Activated naive CD8-positive, alpha-beta T cell treated with anti-CD3 and anti-CD28 coated beads, Interleukin-2, amount 50 U/mL, for 16 hours (primary cell): ENCODE measurements around the gene KLHL26.
"Not testable (repeated sequence)": the region's sequence is repeated elsewhere in the genome, so short reads cannot be mapped to it uniquely, and the experiment has no call there.

ENCODE experiments used
- DNase-seq: peaks from one replicate; pipeline ENCODE4 v3.0.0-alpha.2; 2020; ENCODE audit warnings: low read depth, low spot score

The KLHL26 gene

DNA sequence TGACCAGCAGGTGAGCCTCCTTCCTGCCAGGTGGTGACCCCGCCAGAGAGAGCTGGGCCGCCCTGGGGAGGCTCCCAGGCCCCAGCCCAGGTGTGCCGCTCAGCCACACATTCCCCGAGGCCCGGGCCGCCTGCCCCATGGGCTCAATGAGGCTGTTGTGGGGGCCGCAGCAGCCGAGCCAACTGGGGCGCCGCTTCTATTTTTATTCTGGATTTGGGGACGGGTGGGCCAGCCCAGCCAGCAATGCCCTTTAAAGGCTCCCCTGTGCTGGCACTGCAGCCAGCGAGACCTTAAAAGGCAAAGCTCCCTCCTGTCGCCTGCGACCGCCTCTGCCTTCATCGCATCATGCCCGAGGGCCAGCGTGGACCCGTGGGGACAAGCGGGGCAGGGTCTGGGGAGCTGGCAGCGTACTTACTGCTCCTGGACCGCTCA is 29.0 kb downstream of the KLHL26 start:
- DNase-seq = no peak

DNA sequence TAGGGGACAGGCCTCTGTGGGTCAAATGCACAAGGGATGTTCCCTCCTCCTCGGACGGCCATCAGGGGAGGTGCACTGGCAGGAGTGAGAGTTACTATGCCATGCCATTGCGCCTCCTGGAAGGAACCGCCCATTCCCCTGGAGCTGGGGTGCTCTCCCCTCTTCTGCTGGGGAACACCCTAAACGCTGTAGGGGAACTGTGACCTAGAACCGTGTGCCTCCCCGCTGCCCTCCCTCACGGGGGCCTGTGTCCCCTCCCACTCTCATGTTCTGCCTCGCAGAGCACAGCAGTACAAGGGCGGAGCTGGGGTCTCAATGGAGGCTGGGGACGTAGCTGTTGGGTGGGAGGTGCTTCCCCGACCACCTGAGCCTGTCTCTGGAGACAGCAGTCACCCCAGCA is 29.5 kb downstream of the KLHL26 start:
- no peak for DNase-seq

- DNase-seq = no peak
Observed at GRCh38 chr19:18666784-18667183, 30.0 kb downstream of the KLHL26 start.

DNA sequence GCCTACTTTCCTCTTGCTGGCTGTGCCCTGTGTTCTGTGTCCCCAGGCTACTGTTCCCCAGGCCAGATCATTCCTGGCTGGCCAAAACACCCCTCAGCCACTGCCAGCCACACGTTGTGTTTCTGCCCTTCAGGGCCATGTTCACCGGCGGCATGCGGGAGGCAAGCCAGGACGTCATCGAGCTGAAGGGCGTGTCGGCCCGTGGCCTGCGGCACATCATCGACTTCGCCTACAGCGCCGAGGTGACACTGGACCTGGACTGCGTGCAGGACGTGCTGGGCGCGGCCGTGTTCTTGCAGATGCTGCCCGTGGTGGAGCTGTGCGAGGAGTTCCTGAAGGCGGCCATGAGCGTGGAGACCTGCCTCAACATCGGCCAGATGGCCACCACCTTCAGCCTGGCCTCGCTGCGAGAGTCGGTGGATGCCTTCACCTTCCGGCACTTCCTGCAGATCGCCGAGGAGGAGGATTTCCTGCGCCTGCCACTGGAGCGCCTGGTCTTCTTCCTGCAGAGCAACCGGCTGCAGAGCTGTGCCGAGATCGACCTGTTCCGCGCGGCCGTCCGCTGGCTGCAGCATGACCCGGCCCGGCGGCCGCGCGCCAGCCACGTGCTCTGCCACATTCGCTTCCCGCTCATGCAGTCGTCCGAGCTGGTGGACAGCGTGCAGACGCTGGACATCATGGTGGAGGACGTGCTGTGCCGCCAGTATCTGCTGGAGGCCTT is 30.9 kb downstream of the KLHL26 start:
- DNase-seq = no peak

DNA sequence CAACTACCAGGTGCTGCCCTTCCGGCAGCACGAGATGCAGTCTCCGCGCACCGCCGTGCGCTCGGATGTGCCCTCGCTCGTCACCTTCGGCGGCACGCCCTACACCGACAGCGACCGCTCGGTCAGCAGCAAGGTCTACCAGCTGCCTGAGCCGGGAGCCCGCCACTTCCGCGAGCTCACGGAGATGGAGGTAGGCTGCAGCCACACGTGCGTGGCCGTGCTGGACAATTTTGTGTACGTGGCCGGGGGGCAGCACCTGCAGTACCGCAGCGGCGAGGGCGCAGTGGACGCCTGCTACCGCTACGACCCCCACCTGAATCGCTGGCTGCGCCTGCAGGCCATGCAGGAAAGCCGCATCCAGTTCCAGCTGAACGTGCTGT is 31.4 kb downstream of the KLHL26 start:
- no peak for DNase-seq

GRCh38 chr19:18668744-18669523 is 32.1 kb downstream of the KLHL26 start:
- no peak for DNase-seq

DNA sequence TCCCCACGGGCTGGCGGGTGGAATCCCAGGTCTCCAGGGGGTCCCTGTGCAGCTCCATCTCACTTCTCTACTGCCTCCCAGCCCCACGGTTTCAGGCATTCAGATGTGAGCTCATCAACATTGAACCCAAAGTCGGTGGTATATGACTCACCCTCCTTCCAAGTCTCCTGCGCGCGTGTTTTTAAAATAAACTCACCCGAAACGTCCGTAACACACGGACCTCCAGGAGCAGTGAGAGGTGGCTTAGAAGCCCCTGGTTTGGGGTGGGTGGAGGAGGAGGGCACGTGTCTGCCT is 32.6 kb downstream of the KLHL26 start:
- DNase-seq = no peak

DNA sequence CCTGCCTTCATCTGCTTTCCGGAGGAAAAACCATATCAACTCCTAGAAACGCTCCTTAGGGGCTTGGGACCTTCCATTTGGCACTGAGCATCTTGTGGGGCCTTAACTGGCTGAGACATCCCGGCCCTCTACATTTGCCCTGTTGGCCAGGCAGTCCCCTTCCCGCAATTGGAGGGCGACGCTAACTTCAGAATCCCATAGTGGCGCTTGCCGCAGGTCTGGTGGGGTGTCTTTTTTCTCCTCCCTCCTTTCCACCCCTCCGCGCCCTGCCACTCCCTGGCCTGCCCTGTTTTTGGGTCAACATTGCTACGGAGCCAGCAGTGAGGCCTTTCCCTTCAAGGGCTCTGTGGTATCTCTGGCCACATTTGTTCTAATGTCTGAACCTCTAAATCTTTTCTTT is 33.1 kb downstream of the KLHL26 start:
- DNase-seq = no peak

- no peak for DNase-seq
Observed at GRCh38 chr19:18670312-18670711, 33.5 kb downstream of the KLHL26 start.

GRCh38 chr19:18671303-18672043 is 34.6 kb downstream of the KLHL26 start:
- DNase-seq = no peak

- DNase-seq = no peak
Observed at GRCh38 chr19:18672044-18672451, 35.2 kb downstream of the KLHL26 start.

- no peak for DNase-seq
Observed at GRCh38 chr19:18672606-18673337, 35.9 kb downstream of the KLHL26 start.

DNA sequence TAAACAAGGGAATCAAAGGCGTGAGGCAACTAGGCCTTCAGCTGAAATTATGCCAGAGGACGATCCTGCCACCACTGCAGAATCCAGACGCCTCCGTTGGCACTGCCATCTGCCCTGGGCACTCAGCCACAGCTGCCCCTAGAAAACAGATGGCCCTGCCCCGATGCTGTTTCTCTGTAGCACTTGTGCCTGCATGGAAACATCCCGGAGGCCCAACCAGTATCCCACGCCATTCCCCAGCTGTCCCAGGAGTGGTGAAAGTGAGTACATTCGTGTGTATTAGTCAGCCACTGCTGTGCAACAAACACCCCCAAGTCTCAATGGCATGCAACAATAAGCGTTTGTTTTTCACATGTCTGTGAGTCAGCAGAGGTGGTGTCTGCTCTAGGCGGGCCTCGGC is 37.8 kb downstream of the KLHL26 start:
- DNase-seq = no peak

DNA sequence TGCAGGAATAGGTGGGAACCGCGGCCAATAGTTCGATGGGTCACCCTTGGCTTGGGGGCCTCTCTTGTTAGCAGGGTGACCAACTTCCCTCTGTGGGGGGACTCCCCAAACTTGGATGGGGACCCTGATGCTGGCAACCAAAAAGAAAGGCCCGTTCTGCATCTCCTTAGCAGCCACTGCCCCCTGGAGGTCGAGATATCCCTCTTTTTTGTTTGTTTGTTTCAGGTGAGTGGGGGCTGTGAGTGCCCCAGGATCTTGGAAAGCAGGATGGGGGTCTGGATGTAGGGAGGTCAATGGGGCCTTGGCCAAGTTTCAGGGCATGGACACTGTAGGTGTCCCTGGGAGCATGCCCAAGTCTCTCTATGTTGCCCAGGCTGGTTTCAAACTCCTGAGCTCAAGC is 39.0 kb downstream of the KLHL26 start:
- no peak for DNase-seq

- DNase-seq = no peak
Observed at GRCh38 chr19:18676692-18677091, 39.9 kb downstream of the KLHL26 start.

DNA sequence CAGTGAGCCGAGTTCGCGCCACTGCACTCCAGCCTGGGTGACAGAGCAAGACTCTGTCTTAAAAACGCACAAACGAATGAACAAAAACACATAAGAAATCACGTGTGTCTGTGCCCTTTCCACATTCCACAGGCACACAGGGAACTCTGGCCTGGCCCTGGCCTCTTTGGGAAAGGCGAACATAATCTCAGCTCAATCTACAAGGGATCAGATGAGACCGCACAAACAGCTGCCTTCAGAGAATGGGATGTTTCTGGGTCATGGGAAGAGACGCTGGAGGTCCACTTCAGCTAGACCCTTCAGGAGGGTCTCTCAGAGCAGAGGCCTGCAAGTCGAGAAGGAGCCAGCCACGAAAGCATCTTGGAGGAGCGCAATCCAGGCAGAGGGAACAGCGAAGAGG is 40.3 kb downstream of the KLHL26 start:
- DNase-seq = no peak

GRCh38 chr19:18680148-18680547 is 43.3 kb downstream of the KLHL26 start:
- not testable (repeated sequence) for DNase-seq

- no peak for DNase-seq
Observed at GRCh38 chr19:18682807-18683108, 45.9 kb downstream of the KLHL26 start.

DNA sequence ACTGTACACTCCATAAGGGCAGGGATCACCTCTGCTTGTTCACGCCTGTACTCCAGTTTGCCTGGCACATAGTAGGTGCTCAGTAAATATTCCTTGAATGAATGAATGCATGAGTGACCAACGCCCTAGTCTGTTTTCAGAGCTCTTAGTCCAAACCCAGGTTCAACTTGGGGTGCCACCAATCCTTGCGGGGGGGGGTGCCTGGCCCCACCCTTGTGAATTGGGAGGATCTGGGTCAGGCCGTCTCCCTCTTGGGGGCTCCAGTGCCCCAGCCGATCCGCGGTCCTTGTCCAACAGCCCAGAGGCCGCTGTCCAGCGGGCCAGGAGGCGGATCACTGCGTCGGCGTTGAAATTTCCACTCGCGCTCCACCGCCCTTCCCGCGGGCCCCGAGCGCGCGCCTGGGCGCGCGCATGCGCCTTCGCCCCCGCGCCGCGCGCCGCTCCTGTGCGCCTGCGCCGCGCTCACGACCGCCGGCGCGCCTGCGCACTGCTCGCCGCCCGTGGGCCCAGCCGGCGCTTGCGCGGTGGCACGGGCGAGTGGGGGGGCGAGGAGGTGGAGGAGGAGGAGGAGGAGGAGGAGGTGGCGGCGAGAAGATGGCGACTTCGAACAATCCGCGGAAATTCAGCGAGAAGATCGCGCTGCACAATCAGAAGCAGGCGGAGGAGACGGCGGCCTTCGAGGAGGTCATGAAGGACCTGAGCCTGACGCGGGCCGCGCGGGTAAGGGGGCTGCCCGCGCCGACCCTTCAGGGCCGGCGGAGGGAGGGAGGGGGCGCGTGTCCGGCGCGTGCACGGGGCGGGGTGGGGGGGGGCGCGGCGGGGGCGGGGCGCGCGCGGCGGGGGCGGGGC is 46.5 kb downstream of the KLHL26 start, which contains the start of gene CRTC1:
Gene CRTC1, plus strand, starts transcription at position 572 of the 849 bp plus-strand sequence. Its CDS starts 23 bp downstream, at position 595.
- DNase-seq = peak; percentile 78

- DNase-seq = no peak
Observed at GRCh38 chr19:18683958-18684641, 47.3 kb downstream of the KLHL26 start.

GRCh38 chr19:18684642-18684993 is 47.8 kb downstream of the KLHL26 start:
- no peak for DNase-seq
